Measurements from ENCODE around the gene COL1A2.

COL1A2 gene

DNA sequence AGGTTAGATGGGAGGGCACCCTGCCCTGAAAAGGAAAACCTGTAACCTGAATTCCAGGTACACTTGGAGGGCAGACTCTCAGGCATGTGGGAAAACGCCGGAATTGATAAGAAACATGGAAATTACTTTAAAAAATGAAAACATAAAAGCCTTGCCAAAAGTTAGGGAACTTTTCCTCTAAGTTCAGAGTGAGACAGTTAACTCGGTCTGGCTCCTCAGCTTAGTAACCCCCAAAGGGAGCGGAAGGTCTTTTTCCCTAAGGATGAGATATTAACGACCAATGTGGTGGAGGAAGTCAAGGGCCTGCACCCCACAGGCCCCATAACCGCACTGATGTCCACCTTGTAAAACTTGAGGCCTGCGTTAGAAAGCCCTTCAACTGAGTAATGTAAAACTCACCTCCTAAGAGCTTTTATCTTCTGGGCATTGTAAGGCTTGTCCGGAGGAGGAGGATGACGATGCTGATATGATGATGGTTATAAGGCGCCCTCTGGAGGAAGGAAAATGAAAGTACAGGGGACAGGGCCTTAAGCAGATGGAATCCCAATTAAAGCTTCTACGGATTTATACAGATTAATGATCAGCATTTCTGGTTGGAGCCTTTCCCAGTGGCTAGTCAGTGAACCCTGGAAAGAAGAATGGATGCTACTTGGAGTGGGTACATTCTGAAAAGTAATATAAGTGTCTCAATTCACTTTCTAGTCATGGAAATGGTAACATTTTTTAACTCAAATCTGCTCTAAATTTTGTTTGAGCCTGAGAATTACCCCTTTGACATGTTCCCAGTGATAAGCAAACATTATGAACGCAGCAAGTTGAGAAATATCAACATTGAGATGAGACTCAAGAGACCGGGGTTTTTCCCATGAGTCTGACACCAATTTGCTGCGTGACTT is 694 bp downstream of the COL1A2 start:
- Mint-ChIP-seq H3K27me3 (peaks cover 24% of the 10 kb centered on the region), H3K9me3 (peaks cover under 1% of the 10 kb centered on the region), H3K27ac (no peak overlapping the region), H3K4me3 (peak overlapping the region; percentile 11), H3K36me3 (no peaks in the 10 kb centered on the region), H3K4me1 (peaks cover 10% of the 10 kb centered on the region)

DNA sequence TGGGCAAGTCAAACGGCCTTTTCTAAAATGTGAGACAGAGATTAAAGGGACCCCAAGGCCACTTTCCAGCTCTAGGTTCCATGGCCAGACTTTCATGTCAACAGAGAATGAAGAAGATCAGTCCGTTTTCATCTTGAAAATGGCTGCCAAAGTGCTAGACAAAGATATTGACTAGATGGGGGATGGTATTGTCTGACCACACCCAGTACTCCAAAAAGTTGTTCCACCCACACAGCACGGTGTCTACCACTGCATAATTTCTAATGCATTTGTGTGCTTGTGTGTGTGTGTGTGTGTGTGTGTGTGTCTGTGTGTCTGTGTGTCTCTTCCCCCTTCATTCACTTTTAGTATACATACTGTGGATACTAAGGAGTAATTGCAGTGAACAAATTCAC is 1.3 kb downstream of the COL1A2 start:
- Mint-ChIP-seq H3K4me1 (peaks cover 10% of the 10 kb centered on the region), H3K9me3 (no peaks in the 10 kb centered on the region), H3K27me3 (peaks cover 25% of the 10 kb centered on the region), H3K36me3 (no peaks in the 10 kb centered on the region), H3K27ac (no peak overlapping the region), H3K4me3 (no peak overlapping the region)

GRCh38 chr7:94396596-94396995 is 1.9 kb downstream of the COL1A2 start:
- H3K9me3 Mint-ChIP-seq, result no peaks in the 10 kb centered on the region
- H3K4me3 Mint-ChIP-seq, result no peak overlapping the region
- H3K27ac Mint-ChIP-seq, result no peak overlapping the region
- peaks cover 10% of the 10 kb centered on the region for H3K4me1 Mint-ChIP-seq
- peaks cover 22% of the 10 kb centered on the region for H3K27me3 Mint-ChIP-seq
- no peaks in the 10 kb centered on the region for H3K36me3 Mint-ChIP-seq

- Mint-ChIP-seq H3K4me1 (peaks cover 10% of the 10 kb centered on the region), H3K27ac (no peak overlapping the region), H3K4me3 (no peak overlapping the region), H3K27me3 (peaks cover 24% of the 10 kb centered on the region), H3K9me3 (no peaks in the 10 kb centered on the region), H3K36me3 (no peaks in the 10 kb centered on the region)
These were observed 3.0 kb downstream of the COL1A2 start for GRCh38 chr7:94397722-94398121.

- no peak overlapping the region for H3K27ac Mint-ChIP-seq
- peaks cover 22% of the 10 kb centered on the region for H3K27me3 Mint-ChIP-seq
- H3K9me3 Mint-ChIP-seq, result no peaks in the 10 kb centered on the region
These were observed 4.1 kb downstream of the COL1A2 start for GRCh38 chr7:94398841-94399240.

DNA sequence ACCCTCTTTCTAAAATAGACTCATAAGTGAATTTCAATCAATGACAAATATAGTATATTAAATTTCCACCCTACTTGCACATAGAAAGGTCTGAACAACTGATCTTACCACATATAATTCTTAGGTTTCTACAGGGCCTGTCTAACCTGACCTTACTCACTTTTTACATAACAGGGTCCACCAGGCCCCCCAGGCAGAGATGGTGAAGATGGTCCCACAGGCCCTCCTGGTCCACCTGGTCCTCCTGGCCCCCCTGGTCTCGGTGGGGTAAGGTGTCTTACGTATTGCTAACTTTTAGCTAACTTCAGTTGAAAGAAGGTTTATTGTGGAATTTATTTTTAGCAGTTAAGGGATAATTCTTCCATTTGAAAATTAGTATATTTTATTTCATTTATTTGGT is 5.3 kb downstream of the COL1A2 start:
- Mint-ChIP-seq H3K4me3 (no peak overlapping the region), H3K36me3 (no peaks in the 10 kb centered on the region)

More at GRCh38 chr7:94398841-94399240, 4.1 kb downstream of the COL1A2 start:
- no peaks in the 10 kb centered on the region for H3K36me3 Mint-ChIP-seq
- no peak overlapping the region for H3K4me3 Mint-ChIP-seq
- H3K4me1 Mint-ChIP-seq, result peaks cover 10% of the 10 kb centered on the region

DNA sequence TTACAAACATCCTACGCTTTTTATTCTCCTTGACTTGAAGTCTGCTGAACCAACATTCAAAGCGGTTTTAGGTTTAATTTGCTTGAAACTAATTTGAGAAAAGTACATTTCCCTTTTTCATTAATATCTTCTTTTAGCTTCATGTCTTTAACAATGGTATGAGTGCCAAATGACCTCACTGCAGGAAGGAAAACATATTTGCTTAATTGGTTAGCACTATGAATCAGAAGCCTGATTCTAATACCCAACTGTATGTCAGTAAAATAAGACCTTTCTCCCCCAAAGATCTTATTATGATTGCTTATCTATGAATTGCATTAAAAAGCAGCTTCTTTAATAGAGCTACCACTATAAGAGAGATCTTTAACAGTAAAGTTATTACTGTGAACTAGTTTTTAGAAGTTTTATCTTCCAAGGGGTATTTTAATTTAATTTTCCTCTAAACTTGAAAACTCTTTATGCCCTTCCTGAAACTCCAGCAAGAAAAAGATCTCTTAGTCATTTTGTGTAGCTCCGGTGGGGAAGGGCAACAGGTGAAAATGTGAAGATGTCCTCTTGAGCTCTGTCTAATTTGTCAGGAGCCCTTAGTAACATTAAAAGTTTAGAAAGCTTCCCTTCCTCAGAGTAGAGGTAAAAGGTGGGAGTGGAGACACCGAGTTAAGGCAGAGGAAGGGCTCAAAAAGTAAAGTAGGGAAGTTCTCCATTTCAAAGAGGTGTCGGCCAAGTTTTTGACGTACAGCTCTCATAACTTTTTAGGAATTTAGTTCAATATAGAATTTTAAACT is 6.1 kb downstream of the COL1A2 start:
- H3K4me3 Mint-ChIP-seq, result no peak overlapping the region
- no peaks in the 10 kb centered on the region for H3K4me1 Mint-ChIP-seq
- H3K36me3 Mint-ChIP-seq, result no peaks in the 10 kb centered on the region
- no peak overlapping the region for H3K27ac Mint-ChIP-seq
- no peaks in the 10 kb centered on the region for H3K9me3 Mint-ChIP-seq
- peaks cover 15% of the 10 kb centered on the region for H3K27me3 Mint-ChIP-seq

More for the DNA sequence above, 5.3 kb downstream of the COL1A2 start:
- Mint-ChIP-seq H3K9me3 (no peaks in the 10 kb centered on the region), H3K4me1 (peaks cover 6% of the 10 kb centered on the region), H3K27ac (no peak overlapping the region), H3K27me3 (peaks cover 19% of the 10 kb centered on the region)

DNA sequence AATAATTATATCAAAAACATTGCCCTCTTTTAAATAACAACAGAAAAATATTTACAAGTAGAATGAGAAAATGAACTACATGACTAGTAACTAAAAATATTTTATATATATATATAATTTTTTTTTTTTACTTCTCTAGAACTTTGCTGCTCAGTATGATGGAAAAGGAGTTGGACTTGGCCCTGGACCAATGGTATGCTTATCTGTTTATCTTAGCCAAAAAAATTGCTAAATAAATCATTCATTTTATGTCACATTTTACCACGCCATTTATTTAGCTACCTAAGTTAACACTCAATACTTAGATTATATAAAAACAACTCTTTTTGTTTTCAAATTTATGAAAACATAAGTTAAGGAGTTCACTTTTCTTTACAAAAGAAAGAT is 6.7 kb downstream of the COL1A2 start:
- Mint-ChIP-seq H3K36me3 (no peaks in the 10 kb centered on the region), H3K4me1 (no peaks in the 10 kb centered on the region), H3K9me3 (no peaks in the 10 kb centered on the region), H3K27me3 (peaks cover 13% of the 10 kb centered on the region), H3K27ac (no peak overlapping the region), H3K4me3 (no peak overlapping the region)

GRCh38 chr7:94403546-94403945 is 8.9 kb downstream of the COL1A2 start:
- no peak overlapping the region for H3K27ac Mint-ChIP-seq
- H3K4me3 Mint-ChIP-seq, result no peak overlapping the region
- no peaks in the 10 kb centered on the region for H3K4me1 Mint-ChIP-seq
- H3K27me3 Mint-ChIP-seq, result peaks cover 14% of the 10 kb centered on the region
- H3K36me3 Mint-ChIP-seq, result no peaks in the 10 kb centered on the region
- H3K9me3 Mint-ChIP-seq, result no peaks in the 10 kb centered on the region

GRCh38 chr7:94405506-94405905 is 10.8 kb downstream of the COL1A2 start:
- Mint-ChIP-seq H3K9me3 (no peaks in the 10 kb centered on the region), H3K36me3 (no peaks in the 10 kb centered on the region), H3K4me1 (no peaks in the 10 kb centered on the region), H3K27me3 (peaks cover 9% of the 10 kb centered on the region), H3K4me3 (no peak overlapping the region), H3K27ac (no peak overlapping the region)

DNA sequence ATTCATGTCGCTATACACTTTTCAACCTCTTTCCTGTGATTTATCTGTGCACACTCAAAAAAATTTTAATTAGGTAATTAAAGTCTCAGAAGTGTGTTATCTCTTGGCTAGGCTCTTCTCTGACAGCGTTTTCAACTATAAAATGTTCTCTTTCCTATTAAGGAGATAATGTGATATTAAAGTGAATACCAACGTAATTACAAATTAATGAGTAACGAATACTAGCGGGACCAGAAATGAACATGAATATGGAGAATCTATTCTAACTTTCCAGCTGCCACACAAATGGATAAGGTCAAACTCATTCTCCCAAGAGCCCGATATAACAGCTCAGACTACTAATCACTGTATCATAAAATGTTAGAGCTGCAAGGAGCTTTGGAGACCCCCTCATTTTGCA is 12.0 kb downstream of the COL1A2 start:
- H3K9me3 Mint-ChIP-seq, result no peaks in the 10 kb centered on the region
- no peak overlapping the region for H3K27ac Mint-ChIP-seq
- H3K4me3 Mint-ChIP-seq, result no peak overlapping the region
- no peaks in the 10 kb centered on the region for H3K36me3 Mint-ChIP-seq
- H3K27me3 Mint-ChIP-seq, result peaks cover 7% of the 10 kb centered on the region
- H3K4me1 Mint-ChIP-seq, result no peaks in the 10 kb centered on the region

GRCh38 chr7:94409200-94409948 is 14.7 kb downstream of the COL1A2 start:
- Mint-ChIP-seq H3K9me3 (no peaks in the 10 kb centered on the region), H3K27ac (no peak overlapping the region), H3K4me3 (no peak overlapping the region), H3K4me1 (no peaks in the 10 kb centered on the region), H3K27me3 (peaks cover 4% of the 10 kb centered on the region), H3K36me3 (no peaks in the 10 kb centered on the region)

DNA sequence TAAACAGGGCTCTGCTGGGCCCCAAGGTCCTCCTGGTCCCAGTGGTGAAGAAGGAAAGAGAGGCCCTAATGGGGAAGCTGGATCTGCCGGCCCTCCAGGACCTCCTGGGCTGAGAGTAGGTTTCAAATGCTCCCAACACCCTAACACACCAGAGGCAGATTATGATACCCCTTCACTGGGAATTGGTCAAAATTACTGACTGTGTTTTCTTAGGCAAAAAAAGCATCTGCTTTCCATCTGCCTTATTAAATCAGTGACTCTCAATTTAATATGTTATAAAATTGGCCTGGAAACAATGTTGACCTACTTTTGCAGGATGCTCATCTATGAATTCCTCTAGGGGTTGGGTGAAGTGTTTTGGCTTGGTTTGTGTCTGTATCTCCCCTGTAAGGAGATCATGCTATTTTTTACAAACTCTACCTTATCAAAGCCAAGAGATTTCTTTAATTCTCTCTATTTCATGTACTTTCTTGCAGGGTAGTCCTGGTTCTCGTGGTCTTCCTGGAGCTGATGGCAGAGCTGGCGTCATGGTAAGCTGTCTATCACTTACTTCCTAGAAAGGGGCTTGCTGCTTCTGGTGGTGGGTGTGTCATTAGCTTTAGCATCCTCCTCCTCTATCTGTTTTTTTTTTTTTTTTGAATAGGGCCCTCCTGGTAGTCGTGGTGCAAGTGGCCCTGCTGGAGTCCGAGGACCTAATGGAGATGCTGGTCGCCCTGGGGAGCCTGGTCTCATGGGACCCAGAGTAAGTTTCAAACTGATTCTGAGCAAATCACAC is 15.9 kb downstream of the COL1A2 start:
- H3K27me3 Mint-ChIP-seq, result peaks cover 4% of the 10 kb centered on the region
- H3K27ac Mint-ChIP-seq, result no peak overlapping the region
- H3K4me1 Mint-ChIP-seq, result no peaks in the 10 kb centered on the region
- H3K4me3 Mint-ChIP-seq, result no peak overlapping the region
- H3K9me3 Mint-ChIP-seq, result no peaks in the 10 kb centered on the region
- H3K36me3 Mint-ChIP-seq, result no peaks in the 10 kb centered on the region

GRCh38 chr7:94411188-94411466 is 16.4 kb downstream of the COL1A2 start:
- Mint-ChIP-seq H3K4me1 (no peaks in the 10 kb centered on the region), H3K36me3 (no peaks in the 10 kb centered on the region), H3K27ac (no peak overlapping the region), H3K27me3 (peaks cover 4% of the 10 kb centered on the region), H3K4me3 (no peak overlapping the region), H3K9me3 (no peaks in the 10 kb centered on the region)

DNA sequence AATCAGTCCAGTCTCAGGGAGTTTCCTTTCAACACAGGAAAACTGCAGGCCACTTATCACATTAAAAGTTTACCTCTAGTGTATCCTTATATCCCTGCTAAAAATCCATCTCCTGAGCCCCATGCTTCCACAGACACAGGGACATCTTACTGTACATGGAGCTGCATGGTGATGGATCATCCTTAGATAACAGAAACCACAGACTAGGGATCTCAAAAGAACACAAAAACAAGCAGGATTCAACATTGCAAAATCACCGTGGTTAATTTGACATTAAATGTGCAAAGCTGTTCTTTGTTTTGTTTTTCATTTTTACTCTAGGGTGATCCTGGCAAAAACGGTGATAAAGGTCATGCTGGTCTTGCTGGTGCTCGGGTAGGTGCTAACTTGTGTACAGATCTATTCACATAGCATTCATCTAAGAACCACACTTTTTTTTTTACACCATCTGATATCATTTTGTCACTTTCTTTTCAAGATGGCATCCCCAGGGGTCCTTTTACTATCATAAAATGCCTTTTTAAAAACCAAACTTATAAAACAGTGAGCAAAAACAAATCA is 18.1 kb downstream of the COL1A2 start:
- Mint-ChIP-seq H3K36me3 (no peaks in the 10 kb centered on the region), H3K4me1 (no peaks in the 10 kb centered on the region), H3K27ac (no peak overlapping the region), H3K27me3 (peaks cover 3% of the 10 kb centered on the region), H3K4me3 (no peak overlapping the region), H3K9me3 (no peaks in the 10 kb centered on the region)
